Fibroblast of the conjunctiva (primary cell): Measurements from ENCODE around the gene ARHGEF19.
"Not testable (repeated sequence)": the region's sequence is repeated elsewhere in the genome, so short reads cannot be mapped to it uniquely, and the experiment has no call there.

Experiments used
- DNase-seq: peaks from one replicate; pipeline ENCODE4 v3.0.0-alpha.2; 2010; ENCODE audit warnings: low read depth

ARHGEF19 gene

GRCh38 chr1:16244650-16245285 is 32.3 kb upstream of the ARHGEF19 start:
- no peak for DNase-seq

- peak; percentile 77 for DNase-seq
These were observed 31.6 kb upstream of the ARHGEF19 start for GRCh38 chr1:16243936-16244649.

GRCh38 chr1:16243215-16243610 is 30.8 kb upstream of the ARHGEF19 start:
- DNase-seq: no peak

- no peak for DNase-seq
These were observed 30.2 kb upstream of the ARHGEF19 start for GRCh38 chr1:16242556-16243214.

GRCh38 chr1:16241221-16241708 is 28.8 kb upstream of the ARHGEF19 start:
- no peak for DNase-seq

GRCh38 chr1:16239972-16240491 is 27.6 kb upstream of the ARHGEF19 start:
- DNase-seq: no peak

- no peak for DNase-seq
These were observed 24.9 kb upstream of the ARHGEF19 start for GRCh38 chr1:16237343-16237830.

- DNase-seq: peak; percentile 86
These were observed 24.3 kb upstream of the ARHGEF19 start, which contains the start of gene CPLANE2 for GRCh38 chr1:16236511-16237342. TSS of gene CPLANE2 (minus strand) at chr1:16237183. CDS start at chr1:16236742, 441 bp downstream.

GRCh38 chr1:16235944-16236510 is 23.6 kb upstream of the ARHGEF19 start:
- no peak for DNase-seq

- no peak for DNase-seq
These were observed 22.9 kb upstream of the ARHGEF19 start for GRCh38 chr1:16235347-16235746.

- no peak for DNase-seq
These were observed 21.0 kb upstream of the ARHGEF19 start for GRCh38 chr1:16233431-16233830.

GRCh38 chr1:16232316-16232710 is 19.9 kb upstream of the ARHGEF19 start:
- DNase-seq: no peak

- DNase-seq: no peak
These were observed 19.2 kb upstream of the ARHGEF19 start for GRCh38 chr1:16231331-16232315.

GRCh38 chr1:16230744-16231143 is 18.3 kb upstream of the ARHGEF19 start:
- DNase-seq: no peak

- DNase-seq: no peak
These were observed 17.7 kb upstream of the ARHGEF19 start for GRCh38 chr1:16229976-16230740.

- no peak for DNase-seq
These were observed 14.2 kb upstream of the ARHGEF19 start for GRCh38 chr1:16226490-16227179.

- DNase-seq: no peak
These were observed 13.7 kb upstream of the ARHGEF19 start for GRCh38 chr1:16226129-16226489.

GRCh38 chr1:16224472-16224871 is 12.0 kb upstream of the ARHGEF19 start:
- no peak for DNase-seq

- not testable (repeated sequence) for DNase-seq
These were observed 10.3 kb upstream of the ARHGEF19 start for GRCh38 chr1:16222716-16223115.
